IPS-NIHi7 (cell line): Measurements from ENCODE around the gene HHAT.

Experiments used
- DNase-seq: peaks from one replicate; pipeline ENCODE4 v3.0.0; 2012; ENCODE audit warnings: mixed read lengths; ENCODE audit errors: extremely low spot score

HHAT gene

DNA sequence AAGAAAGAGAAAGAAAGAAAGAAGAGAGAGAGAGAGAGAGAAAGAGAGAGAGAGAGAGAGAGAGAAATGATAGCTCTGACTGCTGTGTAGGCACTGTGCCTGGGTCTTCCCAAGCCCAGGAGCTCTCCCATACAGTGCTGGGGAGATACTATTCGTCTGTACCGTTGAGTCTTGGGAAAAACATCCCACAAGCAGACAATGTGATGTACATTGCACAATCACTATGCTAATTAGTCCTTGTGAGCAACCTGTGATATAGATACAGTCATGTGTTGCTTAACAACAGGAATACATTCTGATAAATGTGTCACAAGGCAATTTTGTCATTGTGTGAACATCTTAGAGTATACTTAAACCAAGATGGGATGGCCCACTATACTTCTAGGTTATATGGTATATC, 381.0 kb downstream of the HHAT start:
- DNase-seq = no peak

DNA sequence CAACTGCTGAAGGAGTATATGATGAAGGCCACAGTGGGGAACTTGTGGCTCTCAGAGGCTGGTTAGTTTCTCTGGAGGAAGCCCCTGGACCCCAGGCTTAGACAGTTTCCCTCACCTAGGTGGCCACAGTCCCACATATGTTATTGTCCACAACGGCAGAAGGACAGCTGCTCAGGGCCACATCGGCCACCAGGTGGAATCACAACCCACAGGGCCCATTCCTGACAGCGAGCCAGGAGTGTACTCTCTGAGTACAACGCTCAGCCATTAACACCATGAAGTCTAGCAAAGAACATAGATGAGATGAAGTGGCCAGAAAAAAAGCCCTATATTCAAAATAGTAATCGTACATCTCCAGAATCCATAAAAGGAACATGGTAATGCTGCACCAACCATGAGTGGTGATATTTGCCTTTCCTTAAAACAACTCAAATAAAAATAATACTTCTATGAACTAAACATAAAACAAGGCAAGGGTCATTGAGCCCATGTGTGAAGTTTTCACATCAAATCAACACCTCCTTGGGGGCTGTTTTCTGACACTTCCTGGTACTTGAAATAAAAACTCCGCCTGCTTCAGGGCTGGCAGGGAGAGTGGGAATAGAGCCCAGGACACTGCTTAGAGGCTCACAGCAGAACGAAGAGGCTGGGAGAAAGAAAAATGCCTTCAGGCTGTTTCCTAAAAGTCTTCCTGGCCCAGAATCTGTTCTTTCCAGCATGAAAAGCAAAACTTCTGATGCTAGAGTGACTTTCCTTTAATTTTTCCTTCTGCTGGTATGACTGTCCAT, 383.3 kb downstream of the HHAT start:
- no peak for DNase-seq

DNA sequence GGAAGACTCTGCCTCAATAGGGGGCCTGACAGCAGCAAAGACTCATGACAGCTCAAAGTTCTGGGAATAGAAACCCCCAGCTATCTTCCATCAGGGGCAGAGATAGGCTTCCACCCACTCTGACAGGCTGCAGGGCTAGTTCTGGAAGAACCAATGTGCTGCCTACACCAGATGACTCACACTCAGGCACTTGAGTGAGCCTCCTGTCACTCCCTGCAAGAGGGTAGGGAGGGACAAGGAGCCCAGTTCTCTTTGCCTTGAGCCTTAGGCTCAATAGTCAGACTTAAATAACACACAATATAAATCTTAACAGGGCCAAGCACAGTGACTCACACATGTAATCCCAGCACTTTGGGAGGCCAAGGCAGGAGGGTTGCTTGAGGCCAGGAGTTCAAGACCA, 386.4 kb downstream of the HHAT start:
- DNase-seq = no peak

DNA sequence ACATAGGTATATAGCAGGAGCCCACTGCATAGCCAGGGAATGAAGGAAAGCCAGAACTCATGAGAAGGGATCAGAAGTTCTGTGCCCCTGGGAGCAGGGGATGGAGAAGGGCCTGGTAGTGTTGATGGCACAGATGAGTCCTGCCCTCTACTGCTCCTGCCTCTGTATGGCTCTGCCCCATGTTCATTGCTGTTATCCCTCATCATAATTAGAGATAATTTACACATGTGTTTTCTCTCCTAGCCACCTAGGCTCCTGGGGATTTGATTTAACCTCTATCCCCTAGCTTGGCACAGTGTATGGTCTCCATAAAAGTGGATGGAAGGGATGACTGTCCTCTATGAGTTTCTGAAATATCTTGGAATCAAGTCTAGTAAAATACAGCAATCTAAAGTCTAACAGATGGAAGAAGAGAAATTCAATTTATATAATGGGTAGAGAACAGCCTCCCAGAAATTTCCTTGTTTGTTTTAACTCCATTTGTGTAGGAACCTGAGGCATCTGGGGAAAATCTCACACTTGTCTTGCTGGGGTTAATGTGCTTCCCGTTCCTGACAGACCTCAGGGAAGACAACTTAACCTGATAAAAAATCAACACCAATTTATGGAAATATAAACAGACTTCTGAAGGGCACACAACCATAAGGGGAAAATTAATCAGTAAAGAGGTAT, 393.8 kb downstream of the HHAT start:
- no peak for DNase-seq

DNA sequence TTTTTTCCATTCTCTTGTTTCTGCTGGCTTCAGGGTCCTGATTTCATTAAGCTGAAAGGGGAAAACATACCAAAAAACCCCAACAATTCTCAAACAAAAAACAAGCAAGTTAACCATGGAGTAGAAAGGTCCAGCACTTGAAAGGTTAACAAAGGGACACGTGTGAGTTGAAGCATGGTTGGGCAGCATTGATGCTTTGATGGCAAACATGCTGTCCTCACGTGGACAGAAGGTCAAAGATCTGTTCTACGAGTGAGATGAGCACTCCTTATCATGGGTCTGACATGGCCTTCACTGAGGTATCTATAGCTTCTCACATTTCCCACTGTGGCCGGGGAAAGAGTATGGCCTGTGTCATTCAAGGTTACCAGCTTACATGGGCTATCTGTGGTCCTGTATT, 394.9 kb downstream of the HHAT start:
- DNase-seq = no peak

DNA sequence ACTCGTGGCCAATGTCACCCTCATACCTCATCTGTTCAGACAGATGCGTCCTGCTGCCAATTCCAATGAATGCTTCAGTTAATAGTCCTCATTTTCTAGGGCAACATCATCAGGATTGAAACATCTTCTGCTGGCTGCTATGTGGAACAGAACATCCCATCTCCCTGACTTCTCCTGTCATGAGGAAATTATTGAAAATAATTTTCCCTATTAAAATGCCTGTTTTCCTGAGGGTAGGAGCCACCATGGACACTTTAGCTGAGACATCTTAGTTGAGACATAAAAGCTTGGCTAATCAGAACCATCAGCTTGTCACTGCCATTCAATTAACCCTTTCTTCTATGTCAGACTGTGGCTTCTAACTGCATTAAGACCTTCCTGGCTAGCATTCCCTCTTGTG, 396.1 kb downstream of the HHAT start:
- DNase-seq = no peak
